Hematopoietic multipotent progenitor cell treated with erythropoietin and hydrocortisone succinate and interleukin-3 and kit ligand, for 17 days (in vitro differentiated cells): ENCODE results near the gene ADNP.

Experiments used
- DNase-seq: peaks from one replicate; pipeline ENCODE4 v3.0.0-alpha.2; 2015; ENCODE audit warnings: low spot score

Gene ADNP

GRCh38 chr20:50848846-50849673 is 82.2 kb downstream of the ADNP start:
- DNase-seq: no peak

GRCh38 chr20:50848341-50848808 is 82.9 kb downstream of the ADNP start:
- DNase-seq: no peak

GRCh38 chr20:50845566-50846215 is 85.5 kb downstream of the ADNP start:
- DNase-seq: no peak

- DNase-seq: no peak
Observed at GRCh38 chr20:50844430-50845100, 86.7 kb downstream of the ADNP start.

- DNase-seq: no peak
Observed at GRCh38 chr20:50843331-50844276, 87.6 kb downstream of the ADNP start.

GRCh38 chr20:50842821-50843220 is 88.4 kb downstream of the ADNP start:
- no peak for DNase-seq
